Skeletal muscle satellite cell (primary cell): ENCODE results near the gene TERT.
"Not testable (repeated sequence)": the region's sequence is repeated elsewhere in the genome, so short reads cannot be mapped to it uniquely, and the experiment has no call there.

Source experiments
- H3K27me3 ChIP-seq: 2 replicates; pipeline ENCODE4 v1.7.0; 2013; ENCODE audit warnings: low read length; ENCODE audit not compliant: control insufficient read depth, insufficient read depth
- H3K36me3 ChIP-seq: 2 replicates; pipeline ENCODE4 v1.7.0; 2013; ENCODE audit warnings: mild to moderate bottlenecking, control low read depth, low read length; ENCODE audit not compliant: insufficient read depth
- H3K4me1 ChIP-seq: 2 replicates; pipeline ENCODE4 v1.7.0; 2013; ENCODE audit warnings: low read length; ENCODE audit not compliant: control insufficient read depth, insufficient read depth
- H3K4me2 ChIP-seq: 2 replicates; pipeline ENCODE4 v1.7.0; 2013; ENCODE audit warnings: mild to moderate bottlenecking, low read length
- H3K4me3 ChIP-seq: 2 replicates; pipeline ENCODE4 v1.7.0; 2013; ENCODE audit warnings: low read length
- H3K9ac ChIP-seq: 2 replicates; pipeline ENCODE4 v1.7.0; 2013; ENCODE audit warnings: mild to moderate bottlenecking, low read depth, low read length, moderate library complexity
- H3K9me3 ChIP-seq: replicated peaks from 2 replicates; pipeline ENCODE4 v1.7.0; 2013; ENCODE audit warnings: mild to moderate bottlenecking, control low read depth, low read length

TERT gene

DNA sequence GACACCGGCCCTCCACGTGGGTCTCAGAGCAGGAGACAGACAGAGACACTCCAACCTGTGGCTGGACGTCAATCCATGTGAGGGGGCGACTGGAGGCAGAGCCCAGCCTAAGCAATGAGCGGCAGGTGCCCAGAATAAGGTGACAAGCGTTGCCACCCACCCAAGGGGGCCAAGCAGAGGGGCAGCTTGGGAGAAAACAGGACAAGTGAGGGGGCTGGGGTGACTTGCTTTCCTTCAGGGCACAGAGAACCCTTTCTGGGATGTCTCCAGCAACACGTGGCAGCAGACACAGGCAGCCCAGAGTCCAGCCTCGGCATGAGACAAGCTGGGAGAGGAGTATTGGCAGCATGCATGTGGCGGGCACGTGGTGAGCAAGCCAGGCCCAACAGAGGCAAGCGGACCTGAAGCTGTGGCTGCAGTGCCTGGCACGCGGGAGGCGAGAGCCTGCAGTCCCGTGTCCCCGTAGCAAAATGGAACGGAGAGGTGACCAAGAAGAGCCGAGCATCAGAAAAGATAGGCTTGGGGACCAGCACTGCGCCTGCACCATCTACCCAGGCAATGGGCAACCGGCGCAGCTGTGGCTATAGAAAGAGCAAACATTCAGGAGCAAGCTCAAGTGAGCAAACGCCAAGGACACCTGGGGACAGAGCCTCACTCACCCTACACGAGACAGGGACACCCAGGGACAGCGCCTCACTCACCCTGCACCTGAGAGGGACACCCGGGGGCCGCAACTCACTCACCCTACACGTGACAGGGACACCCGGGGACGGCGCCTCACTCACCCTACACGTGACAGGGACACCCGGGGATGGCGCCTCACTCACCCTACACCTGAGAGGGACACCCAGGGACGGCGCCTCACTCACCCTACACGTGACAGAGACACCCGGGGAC, 6.2 kb downstream of the TERT start:
- H3K4me1 ChIP-seq, result no peaks in the 10 kb centered on the region
- no peaks in the 10 kb centered on the region for H3K9me3 ChIP-seq
- no peaks in the 10 kb centered on the region for H3K27me3 ChIP-seq
- H3K4me3 ChIP-seq, result no peak overlapping the region
- no peak overlapping the region for H3K4me2 ChIP-seq
- no peaks in the 10 kb centered on the region for H3K36me3 ChIP-seq
- no peak overlapping the region for H3K9ac ChIP-seq

DNA sequence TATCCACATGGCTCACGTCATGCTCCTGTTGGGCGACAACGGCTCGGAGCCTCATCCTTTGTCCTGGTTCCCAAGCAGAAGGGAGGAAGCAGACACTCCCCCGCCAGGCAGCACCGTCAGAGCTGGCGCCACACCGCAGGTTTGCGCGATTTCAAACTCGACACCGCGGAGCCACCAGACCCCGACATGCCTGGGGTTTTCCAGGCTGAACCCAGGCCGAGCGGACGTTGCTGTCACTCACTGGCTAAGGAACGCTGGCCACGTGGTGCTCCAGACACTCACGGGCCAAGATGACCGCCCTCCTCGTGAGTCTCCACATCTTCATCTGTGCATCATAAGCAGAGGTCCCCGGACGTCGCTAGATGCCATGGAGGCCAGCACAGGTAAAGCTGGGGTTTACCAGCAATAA, 9.0 kb downstream of the TERT start:
- no peaks in the 10 kb centered on the region for H3K9me3 ChIP-seq
- no peaks in the 10 kb centered on the region for H3K4me1 ChIP-seq
- H3K36me3 ChIP-seq, result no peaks in the 10 kb centered on the region
- H3K9ac ChIP-seq, result no peak overlapping the region
- no peaks in the 10 kb centered on the region for H3K27me3 ChIP-seq
- H3K4me3 ChIP-seq, result no peak overlapping the region
- H3K4me2 ChIP-seq, result no peak overlapping the region

DNA sequence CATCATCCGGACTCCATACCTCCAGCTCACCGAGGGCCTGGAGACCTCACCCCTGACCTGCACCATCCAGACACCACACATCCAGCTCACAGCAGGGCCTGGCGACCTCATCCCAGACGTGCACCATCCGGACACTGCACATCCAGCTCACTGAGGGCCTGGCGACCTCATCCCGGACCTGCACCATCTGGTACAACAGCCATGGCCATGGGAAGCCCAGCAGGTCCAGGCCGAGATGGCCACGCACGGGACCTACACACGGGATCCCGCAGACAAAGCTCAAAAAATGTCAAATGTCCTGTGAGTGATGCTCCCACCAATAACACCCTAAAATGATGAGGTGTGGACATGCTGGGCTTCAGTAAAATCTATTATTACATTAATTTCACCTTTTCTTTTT, 9.7 kb downstream of the TERT start:
- no peak overlapping the region for H3K9ac ChIP-seq
- no peak overlapping the region for H3K4me3 ChIP-seq
- no peaks in the 10 kb centered on the region for H3K9me3 ChIP-seq
- H3K4me2 ChIP-seq, result no peak overlapping the region
- H3K36me3 ChIP-seq, result no peaks in the 10 kb centered on the region
- no peaks in the 10 kb centered on the region for H3K27me3 ChIP-seq
- H3K4me1 ChIP-seq, result no peaks in the 10 kb centered on the region

DNA sequence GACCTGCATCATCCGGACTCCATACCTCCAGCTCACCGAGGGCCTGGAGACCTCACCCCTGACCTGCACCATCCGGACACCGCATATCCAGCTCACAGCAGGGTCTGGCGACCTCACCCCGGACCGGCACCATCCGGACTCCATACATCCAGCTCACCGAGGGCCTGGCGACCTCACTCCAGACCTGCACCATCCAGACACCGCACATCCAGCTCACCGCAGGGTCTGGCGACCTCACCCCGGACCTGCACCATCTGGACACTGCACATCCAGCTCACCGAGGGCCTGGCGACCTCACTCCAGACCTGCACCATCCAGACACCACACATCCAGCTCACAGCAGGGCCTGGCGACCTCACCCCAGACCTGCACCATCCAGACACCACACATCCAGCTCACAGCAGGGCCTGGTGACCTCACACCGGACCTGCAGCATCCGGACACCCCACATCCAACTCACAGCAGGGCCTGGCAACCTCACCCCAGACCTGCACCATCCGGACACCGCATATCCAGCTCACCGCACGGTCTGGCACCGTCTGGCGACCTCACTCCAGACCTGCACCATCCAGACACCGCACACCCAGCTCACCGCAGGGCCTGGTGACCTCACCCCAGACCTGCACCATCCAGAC, 10.4 kb downstream of the TERT start:
- H3K27me3 ChIP-seq, H3K9ac ChIP-seq, H3K9me3 ChIP-seq, H3K4me2 ChIP-seq, H3K4me3 ChIP-seq, H3K4me1 ChIP-seq, H3K36me3 ChIP-seq: not testable (repeated sequence)

DNA sequence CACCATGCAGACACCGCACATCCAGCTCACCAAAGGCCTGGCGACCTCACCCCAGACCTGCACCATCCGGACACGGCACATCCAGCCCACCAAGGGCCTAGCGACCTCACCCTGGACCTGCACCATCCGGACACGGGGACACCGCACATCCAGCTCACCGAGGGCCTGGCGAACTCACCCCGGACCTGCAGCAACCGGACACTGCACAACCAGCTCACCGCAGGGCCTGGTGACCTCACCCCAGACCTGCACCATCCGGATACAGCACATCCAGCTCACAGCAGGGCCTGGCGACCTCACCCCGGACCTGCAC, 11.2 kb downstream of the TERT start:
- not testable (repeated sequence) for H3K9ac ChIP-seq

DNA sequence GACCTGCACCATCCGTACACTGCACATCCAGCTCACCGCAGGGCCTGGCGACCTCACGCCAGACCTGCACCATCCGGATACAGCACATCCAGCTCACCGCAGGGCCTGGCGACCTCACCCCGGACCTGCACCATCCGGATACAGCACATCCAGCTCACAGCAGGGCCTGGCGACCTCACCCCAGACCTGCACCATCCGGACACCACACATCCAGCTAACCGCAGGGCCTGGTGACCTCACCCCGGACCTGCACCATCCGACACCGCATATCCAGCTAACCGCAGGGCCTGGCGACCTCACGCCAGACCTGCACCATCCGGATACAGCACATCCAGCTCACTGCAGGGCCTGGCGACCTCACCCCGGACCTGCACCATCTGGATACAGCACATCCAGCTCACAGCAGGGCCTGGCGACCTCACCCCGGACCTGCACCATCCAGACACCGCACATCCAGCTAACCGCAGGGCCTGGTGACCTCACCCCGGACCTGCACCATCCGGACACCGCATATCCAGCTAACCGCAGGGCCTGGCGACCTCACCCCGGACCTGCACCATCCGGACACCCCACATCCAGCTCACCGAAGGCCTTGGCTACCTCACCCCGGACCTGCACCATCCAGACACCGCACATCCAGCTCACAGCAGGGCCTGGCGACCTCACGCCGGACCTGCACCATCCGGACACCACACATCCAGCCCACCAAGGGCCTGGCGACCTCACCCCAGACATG, 11.7 kb downstream of the TERT start:
- H3K4me3 ChIP-seq, H3K9me3 ChIP-seq, H3K9ac ChIP-seq, H3K4me1 ChIP-seq, H3K4me2 ChIP-seq, H3K36me3 ChIP-seq, H3K27me3 ChIP-seq: not testable (repeated sequence)

More for the DNA sequence above, 11.2 kb downstream of the TERT start:
- not testable (repeated sequence) for H3K36me3 ChIP-seq, H3K4me1 ChIP-seq, H3K4me3 ChIP-seq, H3K27me3 ChIP-seq, H3K9me3 ChIP-seq, H3K4me2 ChIP-seq

DNA sequence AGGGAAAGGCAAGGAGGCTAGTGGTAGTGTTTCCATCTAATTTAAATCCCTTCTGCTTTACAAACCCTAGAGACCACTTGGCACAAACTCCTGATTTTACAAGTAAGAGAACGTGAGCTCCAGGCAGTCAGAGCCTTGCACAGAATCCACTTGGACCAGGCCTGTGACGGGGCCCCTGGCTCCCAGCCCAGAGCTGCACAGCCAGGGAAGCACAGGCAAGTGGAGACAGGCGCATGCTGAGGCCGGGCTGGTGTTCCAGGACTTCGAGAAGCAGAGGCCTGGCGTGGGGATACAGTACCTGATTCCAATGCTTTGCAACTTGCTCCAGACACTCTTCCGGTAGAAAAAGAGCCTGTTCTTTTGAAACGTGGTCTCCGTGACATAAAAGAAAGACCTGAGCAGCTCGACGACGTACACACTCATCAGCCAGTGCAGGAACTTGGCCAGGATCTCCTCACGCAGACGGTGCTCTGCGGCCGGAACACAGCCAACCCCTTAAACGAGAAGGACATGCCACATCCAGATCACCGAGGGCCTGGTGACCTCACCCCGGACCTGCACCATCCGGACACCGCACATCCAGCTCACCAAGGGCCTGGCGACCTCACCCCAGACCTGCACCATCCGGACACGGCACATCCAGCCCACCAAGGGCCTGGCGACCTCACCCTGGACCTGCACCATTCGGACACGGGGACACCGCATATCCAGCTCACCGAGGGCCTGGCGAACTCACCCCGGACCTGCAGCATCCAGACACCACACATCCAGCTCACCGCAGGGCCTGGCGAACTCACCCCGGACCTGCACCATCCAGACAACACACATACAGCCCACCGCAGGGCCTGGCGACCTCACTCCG, 12.5 kb downstream of the TERT start:
- H3K4me2 ChIP-seq, result no peak overlapping the region
- no peak overlapping the region for H3K4me3 ChIP-seq
- H3K9ac ChIP-seq, result no peak overlapping the region
- H3K4me1 ChIP-seq, result no peaks in the 10 kb centered on the region
- H3K27me3 ChIP-seq, result no peaks in the 10 kb centered on the region
- no peaks in the 10 kb centered on the region for H3K9me3 ChIP-seq
- no peaks in the 10 kb centered on the region for H3K36me3 ChIP-seq

DNA sequence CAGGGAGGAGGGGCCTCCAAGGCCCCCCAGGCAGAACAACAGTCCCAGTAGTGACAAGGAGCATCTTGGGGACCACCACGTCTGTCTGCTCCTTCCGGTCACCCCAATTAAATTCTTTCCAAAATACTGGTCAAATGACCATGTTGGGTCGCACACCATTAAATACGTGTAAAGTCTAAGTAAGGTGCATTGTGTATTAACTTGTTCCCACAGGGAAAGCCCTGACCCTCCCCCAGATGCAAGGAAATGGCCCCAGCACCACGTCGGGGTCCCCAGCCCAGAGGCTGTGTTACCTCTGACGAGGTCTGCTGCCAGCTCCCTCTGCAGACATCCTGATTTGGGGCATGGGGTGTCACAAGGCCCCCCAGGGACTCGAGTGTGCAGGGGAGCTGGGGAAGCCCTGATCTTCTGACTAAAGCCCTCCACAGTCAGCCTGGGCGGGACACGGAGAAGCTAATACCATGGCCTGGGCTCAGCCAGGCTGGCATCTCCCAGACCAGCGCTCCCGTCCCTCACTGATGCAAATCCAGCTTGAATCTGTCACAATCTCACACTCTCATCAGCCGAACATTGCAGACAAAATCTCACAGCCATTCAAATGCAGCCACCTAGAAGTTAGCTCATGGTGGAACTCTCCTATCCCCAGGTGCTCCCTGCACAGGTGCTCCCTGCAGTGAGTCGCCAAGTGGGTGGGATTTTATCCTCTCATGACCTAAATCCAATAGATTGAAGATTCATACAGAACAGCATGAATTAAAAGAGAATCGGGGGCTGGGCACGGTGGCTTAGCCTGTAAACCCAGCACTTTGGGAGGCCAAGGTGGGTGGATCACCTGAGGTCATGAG, 13.6 kb downstream of the TERT start:
- Histone ChIP-seq H3K4me3 (no peak overlapping the region), H3K27me3 (no peaks in the 10 kb centered on the region), H3K9me3 (no peaks in the 10 kb centered on the region), H3K36me3 (no peaks in the 10 kb centered on the region), H3K4me1 (no peaks in the 10 kb centered on the region), H3K9ac (no peak overlapping the region), H3K4me2 (no peak overlapping the region)

DNA sequence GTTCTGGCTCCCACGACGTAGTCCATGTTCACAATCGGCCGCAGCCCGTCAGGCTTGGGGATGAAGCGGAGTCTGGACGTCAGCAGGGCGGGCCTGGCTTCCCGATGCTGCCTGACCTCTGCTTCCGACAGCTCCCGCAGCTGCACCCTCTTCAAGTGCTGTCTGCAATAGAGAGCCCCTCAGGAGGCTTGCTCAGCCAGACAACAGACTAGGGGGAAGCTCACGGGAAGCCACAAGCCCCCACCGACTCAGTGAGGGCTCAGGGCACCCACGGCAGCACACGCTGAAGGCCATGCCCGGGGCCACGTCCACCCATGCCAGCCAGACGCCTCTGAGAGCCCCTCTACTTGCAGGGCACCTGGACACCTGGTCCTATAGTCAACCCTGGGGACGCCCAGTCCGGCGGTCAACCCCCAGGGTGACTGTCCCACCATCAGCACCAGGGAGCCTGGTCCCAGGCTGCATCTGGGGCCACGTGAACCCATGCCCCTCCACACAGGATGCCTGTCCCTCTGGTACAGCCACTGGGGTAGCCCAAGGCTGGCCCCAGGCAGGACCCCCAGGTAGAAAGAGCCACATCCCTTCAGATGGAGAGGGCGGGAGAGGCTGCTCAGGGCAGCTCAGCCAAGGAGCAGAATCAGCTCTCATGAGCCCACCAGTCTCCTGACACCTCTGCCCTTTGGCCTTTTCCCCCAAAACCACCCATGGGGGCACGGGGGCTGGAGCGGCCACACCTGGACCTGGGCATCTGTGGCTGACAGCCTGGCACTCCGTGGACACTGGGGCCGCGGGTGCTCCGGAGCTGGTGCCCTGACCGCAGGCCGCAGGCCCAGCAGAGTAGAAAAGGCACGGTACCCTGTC, 14.5 kb downstream of the TERT start:
- H3K4me2 ChIP-seq, result no peak overlapping the region
- no peak overlapping the region for H3K4me3 ChIP-seq
- no peak overlapping the region for H3K9ac ChIP-seq
- H3K9me3 ChIP-seq, result no peaks in the 10 kb centered on the region
- no peaks in the 10 kb centered on the region for H3K27me3 ChIP-seq
- no peaks in the 10 kb centered on the region for H3K36me3 ChIP-seq
- H3K4me1 ChIP-seq, result no peaks in the 10 kb centered on the region
